HG03095 (cell line): Measurements from ENCODE around the gene MIGA1.

Source experiments
- ATAC-seq: cut with Tn5 transposase; IDR thresholded peaks from one replicate; pipeline ENCODE4 v1.9.1; 2021; ENCODE audit warnings: moderate library complexity; ENCODE audit not compliant: unreplicated experiment

The MIGA1 gene

GRCh38 chr1:77841574-77841973 is 62.1 kb downstream of the MIGA1 start:
- ATAC-seq, result no peak

GRCh38 chr1:77845951-77846350 is 66.5 kb downstream of the MIGA1 start:
- ATAC-seq, result no peak

- ATAC-seq, result no peak
Measured at GRCh38 chr1:77846966-77847365, 67.5 kb downstream of the MIGA1 start.

GRCh38 chr1:77847621-77848080 is 68.2 kb downstream of the MIGA1 start:
- ATAC-seq, result no peak

- ATAC-seq, result no peak
Measured at GRCh38 chr1:77850082-77850481, 70.6 kb downstream of the MIGA1 start.

GRCh38 chr1:77857552-77857951 is 78.1 kb downstream of the MIGA1 start:
- no peak for ATAC-seq

GRCh38 chr1:77858725-77859124 is 79.3 kb downstream of the MIGA1 start:
- no peak for ATAC-seq

GRCh38 chr1:77859248-77859647 is 79.8 kb downstream of the MIGA1 start:
- ATAC-seq, result no peak

- no peak for ATAC-seq
Measured at GRCh38 chr1:77866296-77866695, 86.8 kb downstream of the MIGA1 start.

- ATAC-seq, result no peak
Measured at GRCh38 chr1:77872645-77873044, 93.2 kb downstream of the MIGA1 start.

- ATAC-seq, result no peak
Measured at GRCh38 chr1:77873461-77873860, 94.0 kb downstream of the MIGA1 start.

- no peak for ATAC-seq
Measured at GRCh38 chr1:77874804-77875445, 95.5 kb downstream of the MIGA1 start.

GRCh38 chr1:77876884-77877283 is 97.4 kb downstream of the MIGA1 start:
- ATAC-seq, result no peak

- ATAC-seq, result no peak
Measured at GRCh38 chr1:77881061-77881460, 101.6 kb downstream of the MIGA1 start.

- ATAC-seq, result no peak
Measured at GRCh38 chr1:77882411-77882810, 103.0 kb downstream of the MIGA1 start.

- ATAC-seq, result no peak
Measured at GRCh38 chr1:77888081-77888780, 108.8 kb downstream of the MIGA1 start, which contains the start of gene NEXN. Gene NEXN (plus strand): TSS chr1:77888624. CDS start chr1:77916107, 27,483 bp downstream.

GRCh38 chr1:77888781-77889642 is 109.6 kb downstream of the MIGA1 start:
- ATAC-seq, result no peak

GRCh38 chr1:77889671-77890070 is 110.2 kb downstream of the MIGA1 start:
- ATAC-seq, result no peak

- ATAC-seq, result no peak
Measured at GRCh38 chr1:77891200-77891599, 111.8 kb downstream of the MIGA1 start.

- no peak for ATAC-seq
Measured at GRCh38 chr1:77899647-77900320, 120.3 kb downstream of the MIGA1 start.

GRCh38 chr1:77900687-77901293 is 121.3 kb downstream of the MIGA1 start:
- no peak for ATAC-seq
